CD4-positive, alpha-beta T cell treated with Interleukin-15 for 4 hours (primary cell): ENCODE data around the gene ANKS4B.
"Not testable (repeated sequence)": the region's sequence is repeated elsewhere in the genome, so short reads cannot be mapped to it uniquely, and the experiment has no call there.

Experiments
- DNase-seq: peaks from one replicate; pipeline ENCODE4 v3.0.0-alpha.2; 2020; ENCODE audit warnings: low spot score

Gene ANKS4B

GRCh38 chr16:21262779-21263639, 29.5 kb downstream of the ANKS4B start:
- DNase-seq, result no peak

GRCh38 chr16:21263640-21264570, 30.4 kb downstream of the ANKS4B start:
- no peak for DNase-seq

GRCh38 chr16:21264571-21265036, 31.1 kb downstream of the ANKS4B start:
- no peak for DNase-seq

- DNase-seq, result no peak
Measured at GRCh38 chr16:21265104-21265837, 31.8 kb downstream of the ANKS4B start.

- no peak for DNase-seq
Measured at GRCh38 chr16:21267298-21267697, 33.8 kb downstream of the ANKS4B start.

GRCh38 chr16:21268236-21268635, 34.7 kb downstream of the ANKS4B start:
- no peak for DNase-seq

GRCh38 chr16:21272253-21272652, 38.8 kb downstream of the ANKS4B start:
- no peak for DNase-seq

- DNase-seq, result not testable (repeated sequence)
Measured at GRCh38 chr16:21272763-21273162, 39.3 kb downstream of the ANKS4B start.

GRCh38 chr16:21274172-21274726, 40.8 kb downstream of the ANKS4B start:
- no peak for DNase-seq

GRCh38 chr16:21275529-21275928, 42.0 kb downstream of the ANKS4B start:
- no peak for DNase-seq

GRCh38 chr16:21276090-21276489, 42.6 kb downstream of the ANKS4B start:
- DNase-seq, result no peak

GRCh38 chr16:21277045-21277926, 43.8 kb downstream of the ANKS4B start:
- DNase-seq, result no peak

GRCh38 chr16:21277927-21278706, 44.6 kb downstream of the ANKS4B start, which contains the start of gene CRYM:
Gene CRYM, minus strand, starts transcription at chr16:21278290. Its CDS starts 39 bp downstream, at chr16:21278251.
- DNase-seq, result no peak

- no peak for DNase-seq
Measured at GRCh38 chr16:21279501-21279900, 46.0 kb downstream of the ANKS4B start.

GRCh38 chr16:21281698-21282389, 48.3 kb downstream of the ANKS4B start:
- no peak for DNase-seq

GRCh38 chr16:21283521-21284289, 50.2 kb downstream of the ANKS4B start:
- no peak for DNase-seq

GRCh38 chr16:21284414-21284813, 50.9 kb downstream of the ANKS4B start:
- no peak for DNase-seq

- DNase-seq, result no peak
Measured at GRCh38 chr16:21285314-21285713, 51.8 kb downstream of the ANKS4B start.
